ENCODE measurements around the gene ACTN4.

GRCh38 chr19:38704488-38705026 lies 57.1 kb downstream of the ACTN4 start:
- TF ChIP-seq CTCF (IDR thresholded peaks at IDR 0.05) (no peak), POLR2A (IDR thresholded peaks at IDR 0.05) (no peak)
